Adipocyte (in vitro differentiated cells): ENCODE data around the gene SMIM36.
A peak's percentile ranks its signal among the peaks of the same experiment; 100 is the strongest.

Source experiments
- DNase-seq: peaks from one replicate; pipeline ENCODE4 v3.0.0-alpha.2; 2015; ENCODE audit warnings: low read depth
- H3K27me3 ChIP-seq: replicated peaks from 2 replicates; pipeline ENCODE4 v1.7.0; 2013; ENCODE audit warnings: mild to moderate bottlenecking, low read length, moderate library complexity; ENCODE audit not compliant: control insufficient read depth, insufficient read depth
- H3K36me3 ChIP-seq: 2 replicates; pipeline ENCODE4 v1.7.0; 2013; ENCODE audit warnings: low read length, mild to moderate bottlenecking, moderate library complexity; ENCODE audit not compliant: control insufficient read depth, insufficient read depth, severe bottlenecking
- H3K4me1 ChIP-seq: 2 replicates; pipeline ENCODE4 v1.7.0; 2013; ENCODE audit warnings: mild to moderate bottlenecking, low read length, moderate library complexity; ENCODE audit not compliant: control insufficient read depth, insufficient read depth
- H3K4me3 ChIP-seq: 2 replicates; pipeline ENCODE4 v1.7.0; 2013; ENCODE audit warnings: mild to moderate bottlenecking, low read length, moderate library complexity
- H3K9ac ChIP-seq: 2 replicates; pipeline ENCODE4 v1.7.0; 2013; ENCODE audit warnings: mild to moderate bottlenecking, low read length, moderate library complexity
- H3K9me3 ChIP-seq: 2 replicates; pipeline ENCODE4 v1.7.0; 2013; ENCODE audit warnings: mild to moderate bottlenecking, low read length, moderate library complexity; ENCODE audit not compliant: control insufficient read depth

SMIM36 gene

GRCh38 chr17:55500103-55500502 lies 11.1 kb downstream of the SMIM36 start:
- no peak for DNase-seq
- H3K36me3 ChIP-seq = no peaks in the 10 kb centered on the region
- H3K4me1 ChIP-seq = peaks cover 15% of the 10 kb centered on the region
- no peaks in the 10 kb centered on the region for H3K27me3 ChIP-seq
- H3K4me3 ChIP-seq = no peak overlapping the region
- H3K9ac ChIP-seq = no peak overlapping the region
- no peaks in the 10 kb centered on the region for H3K9me3 ChIP-seq

GRCh38 chr17:55496094-55496881 lies 15.0 kb downstream of the SMIM36 start:
- Histone ChIP-seq H3K27me3 (no peaks in the 10 kb centered on the region), H3K4me3 (peak overlapping the region; percentile 64)
- DNase-seq = peak; percentile 48

DNA sequence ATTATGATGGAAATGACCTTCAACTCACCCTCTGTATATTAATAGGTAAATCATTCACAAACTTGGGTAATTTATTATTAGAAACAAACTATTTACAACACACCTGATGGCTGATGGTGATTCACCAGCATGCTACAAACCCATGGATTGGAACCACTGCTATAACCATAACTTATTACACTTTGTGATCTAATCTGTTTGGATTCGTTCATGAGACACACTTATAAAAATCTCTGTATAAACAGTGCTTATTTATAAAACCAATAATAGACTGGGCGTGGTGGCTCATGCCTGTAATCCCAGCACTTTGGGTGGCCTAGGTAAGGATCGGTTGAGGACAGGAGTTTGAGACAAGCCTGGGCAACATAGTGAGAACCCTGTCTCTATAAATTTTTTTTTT lies 16.0 kb downstream of the SMIM36 start:
- no peak overlapping the region for H3K4me3 ChIP-seq
- H3K36me3 ChIP-seq = no peaks in the 10 kb centered on the region
- no peak for DNase-seq
- no peak overlapping the region for H3K9ac ChIP-seq
- peaks cover 15% of the 10 kb centered on the region for H3K4me1 ChIP-seq
- H3K9me3 ChIP-seq = no peaks in the 10 kb centered on the region
- no peaks in the 10 kb centered on the region for H3K27me3 ChIP-seq

More at GRCh38 chr17:55496094-55496881, 15.0 kb downstream of the SMIM36 start:
- H3K4me1 ChIP-seq = peaks cover 15% of the 10 kb centered on the region
- H3K36me3 ChIP-seq = no peaks in the 10 kb centered on the region
- H3K9me3 ChIP-seq = no peaks in the 10 kb centered on the region
- H3K9ac ChIP-seq = peak overlapping the region; percentile 63

- Histone ChIP-seq H3K36me3 (no peaks in the 10 kb centered on the region), H3K4me3 (no peak overlapping the region), H3K27me3 (no peaks in the 10 kb centered on the region), H3K4me1 (peaks cover 25% of the 10 kb centered on the region), H3K9ac (no peak overlapping the region), H3K9me3 (no peaks in the 10 kb centered on the region)
- no peak for DNase-seq
Measured at GRCh38 chr17:55492781-55493341, 18.4 kb downstream of the SMIM36 start.

- no peaks in the 10 kb centered on the region for H3K36me3 ChIP-seq
- H3K4me3 ChIP-seq = no peak overlapping the region
- H3K9me3 ChIP-seq = no peaks in the 10 kb centered on the region
Measured at GRCh38 chr17:55490376-55490775, 20.9 kb downstream of the SMIM36 start.

GRCh38 chr17:55487695-55488432 lies 23.4 kb downstream of the SMIM36 start:
- Histone ChIP-seq H3K27me3 (no peaks in the 10 kb centered on the region), H3K4me1 (peaks cover 17% of the 10 kb centered on the region), H3K9ac (peak overlapping the region; percentile 77), H3K36me3 (no peaks in the 10 kb centered on the region), H3K4me3 (peak overlapping the region; percentile 63), H3K9me3 (no peaks in the 10 kb centered on the region)
- DNase-seq = no peak

More at GRCh38 chr17:55490376-55490775, 20.9 kb downstream of the SMIM36 start:
- Histone ChIP-seq H3K4me1 (peaks cover 17% of the 10 kb centered on the region), H3K27me3 (no peaks in the 10 kb centered on the region), H3K9ac (no peak overlapping the region)
- DNase-seq = no peak

GRCh38 chr17:55484575-55484974 lies 26.7 kb downstream of the SMIM36 start:
- Histone ChIP-seq H3K9me3 (no peaks in the 10 kb centered on the region), H3K27me3 (no peaks in the 10 kb centered on the region), H3K9ac (no peak overlapping the region), H3K4me3 (no peak overlapping the region), H3K36me3 (no peaks in the 10 kb centered on the region), H3K4me1 (peaks cover 17% of the 10 kb centered on the region)
- no peak for DNase-seq

DNA sequence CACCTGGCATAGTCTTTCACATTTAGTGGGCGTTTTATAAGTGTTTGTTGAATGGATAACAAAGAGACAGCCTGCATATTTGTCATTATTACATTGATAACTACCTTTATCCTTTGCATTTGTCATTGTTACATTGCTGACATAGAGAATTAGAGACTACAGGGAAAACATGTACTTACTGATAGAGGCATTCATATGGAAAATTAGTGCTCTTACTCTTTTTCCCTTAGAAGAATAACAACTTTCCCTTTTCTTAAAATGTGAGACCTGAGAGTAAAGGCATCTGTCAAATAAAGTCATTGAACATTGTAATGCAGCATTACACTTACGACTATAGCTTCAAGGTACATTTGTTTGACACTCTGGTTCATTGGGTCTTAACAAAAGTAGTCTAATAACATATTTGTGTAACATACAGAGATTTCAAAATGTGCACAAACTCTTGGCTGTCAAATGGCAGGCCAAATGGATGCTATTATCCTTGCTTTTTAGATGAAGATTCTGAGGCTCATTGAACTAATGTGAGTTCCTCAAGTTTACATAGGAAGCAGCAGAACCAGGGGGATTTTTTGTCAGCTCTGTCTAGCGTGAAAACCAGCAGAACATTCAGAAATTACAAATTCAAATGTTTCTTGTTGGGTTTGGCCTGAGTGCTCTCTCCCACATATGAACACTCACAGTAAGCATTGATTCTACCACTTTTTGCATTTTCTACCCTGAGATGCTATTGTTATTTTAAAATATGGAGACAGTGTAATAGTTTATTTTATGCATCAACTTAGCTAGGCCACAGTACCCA lies 28.5 kb downstream of the SMIM36 start:
- no peak for DNase-seq
- H3K9me3 ChIP-seq = no peaks in the 10 kb centered on the region
- no peak overlapping the region for H3K9ac ChIP-seq
- H3K4me3 ChIP-seq = no peak overlapping the region
- H3K27me3 ChIP-seq = peaks cover 5% of the 10 kb centered on the region
- H3K36me3 ChIP-seq = no peaks in the 10 kb centered on the region
- H3K4me1 ChIP-seq = peaks cover 6% of the 10 kb centered on the region

DNA sequence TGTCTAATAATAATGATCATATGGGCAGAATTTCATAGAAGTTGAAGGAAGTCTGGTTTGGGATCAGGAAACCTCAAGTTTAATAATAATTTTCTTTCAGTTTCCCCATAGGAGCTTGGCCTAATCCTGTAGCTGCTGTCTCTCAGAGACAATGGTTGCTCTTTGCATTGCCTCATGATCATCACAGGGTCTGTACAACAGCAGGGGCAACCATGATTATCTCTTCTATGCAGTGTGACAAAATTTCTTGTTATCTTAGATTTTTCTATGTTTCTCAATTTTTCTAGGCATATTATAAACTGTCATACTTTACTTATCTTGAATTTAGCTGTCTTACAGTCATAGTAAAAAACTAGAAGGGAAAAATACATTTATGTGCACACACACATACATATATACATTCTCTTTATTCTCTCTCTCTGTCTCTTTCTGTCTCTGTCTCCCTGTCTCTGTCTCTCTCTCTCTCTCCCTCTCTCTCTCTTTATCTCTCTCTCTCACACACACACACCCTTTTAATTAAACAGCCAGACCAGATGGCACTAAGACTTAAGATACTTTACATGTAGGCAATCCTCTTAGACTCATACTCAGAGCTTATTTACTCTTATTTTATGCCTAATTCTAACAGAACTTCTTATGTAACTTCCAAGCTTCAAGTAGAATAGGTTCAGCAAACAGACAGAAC lies 30.5 kb downstream of the SMIM36 start:
- DNase-seq = no peak

GRCh38 chr17:55479903-55480302 lies 31.3 kb downstream of the SMIM36 start:
- DNase-seq = no peak

More for the DNA sequence above, 30.5 kb downstream of the SMIM36 start:
- no peaks in the 10 kb centered on the region for H3K36me3 ChIP-seq
- H3K9me3 ChIP-seq = no peaks in the 10 kb centered on the region
- no peak overlapping the region for H3K4me3 ChIP-seq
- no peak overlapping the region for H3K9ac ChIP-seq
- peaks cover 5% of the 10 kb centered on the region for H3K27me3 ChIP-seq
- H3K4me1 ChIP-seq = no peaks in the 10 kb centered on the region

More at GRCh38 chr17:55479903-55480302, 31.3 kb downstream of the SMIM36 start:
- Histone ChIP-seq H3K4me3 (no peak overlapping the region), H3K9me3 (no peaks in the 10 kb centered on the region), H3K4me1 (no peaks in the 10 kb centered on the region), H3K9ac (no peak overlapping the region), H3K27me3 (peaks cover 5% of the 10 kb centered on the region), H3K36me3 (no peaks in the 10 kb centered on the region)
